ENCODE results near the gene BBLN.

BBLN gene

DNA sequence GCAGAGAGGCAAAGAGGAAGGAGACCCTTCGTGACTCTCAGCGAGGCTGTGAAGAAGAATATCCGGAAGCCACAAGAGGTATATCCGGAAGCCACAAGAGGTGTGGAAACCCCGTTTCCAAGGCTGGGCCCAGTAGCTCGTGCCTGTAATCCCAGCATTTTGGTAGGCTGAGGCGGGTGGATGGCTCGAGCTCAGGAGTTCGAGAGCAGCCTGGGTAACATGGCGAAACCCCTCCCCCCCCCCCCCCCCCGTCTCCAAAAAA lies 612 bp upstream of the BBLN start:
- Histone ChIP-seq H3K4me1 (ENCODE audit: control insufficient read depth, insufficient read depth, low read length) (peaks cover 12% of the 10 kb centered on the region), H3K9me3 (ENCODE audit: control insufficient read depth, insufficient read depth, low read length) (no peaks in the 10 kb centered on the region), H3K36me3 (ENCODE audit: control insufficient read depth, insufficient read depth, low read length) (peaks cover 26% of the 10 kb centered on the region), H3K4me3 (ENCODE audit: low read depth, low read length) (peak overlapping the region; percentile 70), H3K9ac (ENCODE audit: low read depth, low read length) (peak overlapping the region; percentile 90), H3K27ac (ENCODE audit: low read depth, low read length) (peak overlapping the region; percentile 84), H3K27me3 (ENCODE audit: control insufficient read depth, insufficient read depth, low read length) (no peaks in the 10 kb centered on the region)

DNA sequence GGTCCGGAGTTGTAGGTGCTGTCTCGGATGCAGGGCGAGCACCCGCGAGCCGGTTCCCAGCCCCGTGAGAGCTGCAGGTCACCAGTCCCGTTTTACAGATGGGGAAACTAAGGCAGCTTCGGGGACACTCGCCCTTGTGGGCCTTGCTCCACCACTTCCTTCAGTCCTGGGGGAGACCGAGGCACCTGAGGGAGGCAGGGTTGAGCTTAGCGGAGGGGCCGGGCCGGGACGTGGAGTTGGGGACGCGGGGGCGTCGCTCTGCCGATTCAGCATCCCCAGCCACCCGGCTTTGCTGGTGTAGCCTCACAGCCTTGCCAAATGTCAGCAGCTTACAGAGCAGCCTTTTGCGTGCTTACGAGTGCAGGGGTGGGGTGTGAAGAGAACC lies 530 bp downstream of the BBLN start:
- Histone ChIP-seq H3K4me3 (ENCODE audit: low read depth, low read length) (peak overlapping the region; percentile 94), H3K27me3 (ENCODE audit: control insufficient read depth, insufficient read depth, low read length) (no peaks in the 10 kb centered on the region), H3K4me1 (ENCODE audit: control insufficient read depth, insufficient read depth, low read length) (peaks cover 12% of the 10 kb centered on the region), H3K9me3 (ENCODE audit: control insufficient read depth, insufficient read depth, low read length) (no peaks in the 10 kb centered on the region), H3K9ac (ENCODE audit: low read depth, low read length) (peak overlapping the region; percentile 89), H3K27ac (ENCODE audit: low read depth, low read length) (peak overlapping the region; percentile 70), H3K36me3 (ENCODE audit: control insufficient read depth, insufficient read depth, low read length) (peaks cover 30% of the 10 kb centered on the region)

DNA sequence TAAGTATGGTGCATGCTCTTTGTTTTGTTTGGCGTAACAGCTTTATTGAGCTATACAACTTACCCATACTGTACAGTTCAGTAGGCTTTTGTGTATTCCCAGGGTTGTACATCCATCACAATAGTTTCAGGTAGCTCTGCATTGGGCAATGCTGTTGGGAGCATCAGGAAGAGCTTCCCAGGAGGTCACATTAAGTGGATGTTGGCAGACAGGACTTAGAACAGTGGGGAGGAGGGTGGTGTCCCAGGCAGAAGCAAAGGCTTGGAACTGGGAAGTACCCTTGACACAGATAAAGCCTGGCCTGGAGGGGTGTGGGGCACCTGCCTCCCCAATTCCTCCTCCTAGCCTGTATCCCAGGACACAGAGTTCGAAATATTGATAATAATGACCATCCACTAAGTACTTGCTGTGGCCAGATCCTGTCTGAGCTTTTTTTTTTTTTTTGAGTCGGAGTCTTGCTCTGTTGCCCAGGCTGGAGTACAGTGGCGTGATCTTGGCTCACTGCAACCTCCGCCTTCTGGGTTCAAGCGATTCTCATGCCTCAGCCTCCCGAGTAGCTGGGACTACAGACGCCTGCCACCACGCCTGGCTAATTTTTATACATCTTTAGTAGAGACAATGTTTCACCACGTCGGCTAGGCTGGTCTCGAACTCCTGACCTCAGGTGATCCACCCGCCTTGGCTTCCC lies 1.3 kb downstream of the BBLN start:
- Histone ChIP-seq H3K36me3 (ENCODE audit: control insufficient read depth, insufficient read depth, low read length) (peaks cover 36% of the 10 kb centered on the region), H3K9me3 (ENCODE audit: control insufficient read depth, insufficient read depth, low read length) (no peaks in the 10 kb centered on the region), H3K4me3 (ENCODE audit: low read depth, low read length) (peak overlapping the region; percentile 94), H3K4me1 (ENCODE audit: control insufficient read depth, insufficient read depth, low read length) (peaks cover 12% of the 10 kb centered on the region), H3K27me3 (ENCODE audit: control insufficient read depth, insufficient read depth, low read length) (no peaks in the 10 kb centered on the region), H3K27ac (ENCODE audit: low read depth, low read length) (no peak overlapping the region), H3K9ac (ENCODE audit: low read depth, low read length) (no peak overlapping the region)

DNA sequence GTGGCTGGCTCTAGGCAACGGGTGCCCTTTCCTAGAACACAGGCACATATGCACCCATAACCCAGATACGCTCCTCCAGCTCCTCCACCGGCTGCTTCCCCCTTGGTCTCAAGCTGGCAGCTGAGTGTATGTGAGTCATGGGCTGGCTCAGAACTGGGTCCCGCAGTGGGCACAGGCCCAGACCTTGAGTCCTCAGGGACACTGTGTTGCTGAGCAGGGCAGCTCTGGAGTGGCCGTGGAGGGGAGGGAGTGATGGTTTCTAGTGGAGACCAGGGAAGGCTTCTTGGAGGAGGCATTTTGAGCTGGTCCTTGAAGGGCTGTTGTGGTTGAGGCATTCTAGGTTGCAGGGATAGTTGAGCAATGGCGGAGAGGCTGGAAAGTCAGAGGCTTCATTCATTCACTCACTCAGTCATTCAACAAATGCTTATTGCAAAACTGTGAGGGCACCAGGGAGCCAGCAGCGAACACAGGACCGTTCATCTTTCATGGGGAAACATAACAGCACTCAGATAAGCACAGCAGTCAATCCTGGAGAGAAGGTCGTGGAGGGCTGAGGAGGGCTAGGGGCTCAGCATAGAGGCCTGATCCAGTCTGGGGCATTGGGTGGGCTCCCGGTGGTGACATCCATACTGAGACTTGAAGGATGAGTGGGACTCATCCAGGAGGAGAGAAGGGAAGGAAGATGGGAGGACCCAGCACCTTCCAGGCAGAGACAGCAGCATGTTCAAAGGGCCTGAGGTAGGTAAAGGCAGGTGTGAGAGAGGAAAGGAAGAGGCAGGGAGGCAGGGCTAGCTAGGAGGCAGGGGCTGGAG lies 2.4 kb downstream of the BBLN start:
- no peak overlapping the region for H3K4me3 ChIP-seq (ENCODE audit: low read depth, low read length)
- H3K4me1 ChIP-seq (ENCODE audit: control insufficient read depth, insufficient read depth, low read length) = peaks cover 12% of the 10 kb centered on the region
- H3K27ac ChIP-seq (ENCODE audit: low read depth, low read length) = no peak overlapping the region
- no peak overlapping the region for H3K9ac ChIP-seq (ENCODE audit: low read depth, low read length)
- H3K36me3 ChIP-seq (ENCODE audit: control insufficient read depth, insufficient read depth, low read length) = peaks cover 47% of the 10 kb centered on the region
- no peaks in the 10 kb centered on the region for H3K27me3 ChIP-seq (ENCODE audit: control insufficient read depth, insufficient read depth, low read length)
- no peaks in the 10 kb centered on the region for H3K9me3 ChIP-seq (ENCODE audit: control insufficient read depth, insufficient read depth, low read length)

DNA sequence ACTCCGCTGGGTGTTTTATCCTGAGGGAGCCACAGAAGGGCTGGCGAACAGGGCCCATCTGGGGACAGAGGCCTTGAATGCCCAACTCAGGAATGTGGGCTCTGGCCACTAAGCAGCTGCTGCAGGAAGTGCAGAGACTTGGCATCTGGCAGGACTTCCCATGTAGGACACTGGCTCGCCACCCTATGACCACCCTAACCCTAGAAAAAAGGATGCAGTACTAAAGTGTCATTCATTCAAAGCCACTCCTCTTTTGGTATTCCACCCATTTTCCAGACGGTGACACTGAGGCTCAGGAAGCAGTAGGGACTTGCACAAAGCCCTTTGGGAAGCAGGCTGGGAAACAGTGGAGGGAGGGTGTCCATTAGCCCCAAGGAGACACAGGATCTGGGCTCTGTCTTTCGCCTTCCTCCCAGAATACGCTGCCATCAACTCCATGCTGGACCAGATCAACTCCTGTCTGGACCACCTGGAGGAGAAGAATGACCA lies 3.0 kb downstream of the BBLN start:
- peaks cover 53% of the 10 kb centered on the region for H3K36me3 ChIP-seq (ENCODE audit: control insufficient read depth, insufficient read depth, low read length)
- H3K27ac ChIP-seq (ENCODE audit: low read depth, low read length) = no peak overlapping the region
- H3K27me3 ChIP-seq (ENCODE audit: control insufficient read depth, insufficient read depth, low read length) = no peaks in the 10 kb centered on the region
- H3K4me3 ChIP-seq (ENCODE audit: low read depth, low read length) = no peak overlapping the region
- H3K9me3 ChIP-seq (ENCODE audit: control insufficient read depth, insufficient read depth, low read length) = no peaks in the 10 kb centered on the region
- peaks cover 12% of the 10 kb centered on the region for H3K4me1 ChIP-seq (ENCODE audit: control insufficient read depth, insufficient read depth, low read length)
- H3K9ac ChIP-seq (ENCODE audit: low read depth, low read length) = no peak overlapping the region

DNA sequence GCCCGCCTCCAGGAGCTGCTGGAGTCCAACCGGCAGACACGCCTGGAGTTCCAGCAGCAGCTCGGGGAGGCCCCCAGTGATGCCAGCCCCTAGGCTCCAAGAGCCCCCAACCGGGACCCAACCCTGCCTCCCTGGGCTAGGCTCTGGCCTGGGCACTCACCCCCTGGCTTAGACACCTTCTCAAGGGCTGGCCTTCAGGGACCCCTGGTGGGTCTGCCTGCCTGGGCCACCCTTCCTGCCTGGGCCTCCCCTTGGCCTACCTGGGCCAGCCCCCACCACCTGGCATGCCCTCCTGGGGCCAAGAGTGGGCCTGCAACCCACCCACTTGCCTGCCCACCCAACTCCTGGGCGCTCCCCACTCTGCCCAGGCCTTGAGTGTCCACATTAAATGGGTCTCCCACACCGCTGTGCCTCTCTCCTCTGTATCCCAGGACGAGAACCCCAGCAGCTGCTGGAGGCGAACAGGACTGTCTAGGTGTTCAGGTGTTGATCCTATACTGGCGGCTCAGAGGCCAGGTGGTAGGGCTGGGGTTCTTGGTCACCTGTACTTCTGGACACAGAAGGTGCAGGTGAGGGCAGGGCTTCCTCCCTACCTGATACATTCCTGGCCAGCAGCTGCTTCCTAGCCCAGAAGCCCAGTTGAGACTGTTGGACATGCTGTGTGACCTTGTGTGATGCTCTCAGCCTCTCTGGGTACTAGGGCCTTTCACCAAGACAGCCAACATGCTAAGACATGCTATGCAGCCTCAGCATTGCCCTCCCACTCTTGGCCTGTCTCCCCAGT lies 3.6 kb downstream of the BBLN start:
- Histone ChIP-seq H3K27ac (ENCODE audit: low read depth, low read length) (no peak overlapping the region), H3K36me3 (ENCODE audit: control insufficient read depth, insufficient read depth, low read length) (peaks cover 57% of the 10 kb centered on the region), H3K4me1 (ENCODE audit: control insufficient read depth, insufficient read depth, low read length) (peaks cover 12% of the 10 kb centered on the region), H3K9ac (ENCODE audit: low read depth, low read length) (no peak overlapping the region), H3K4me3 (ENCODE audit: low read depth, low read length) (no peak overlapping the region), H3K27me3 (ENCODE audit: control insufficient read depth, insufficient read depth, low read length) (no peaks in the 10 kb centered on the region), H3K9me3 (ENCODE audit: control insufficient read depth, insufficient read depth, low read length) (no peaks in the 10 kb centered on the region)

DNA sequence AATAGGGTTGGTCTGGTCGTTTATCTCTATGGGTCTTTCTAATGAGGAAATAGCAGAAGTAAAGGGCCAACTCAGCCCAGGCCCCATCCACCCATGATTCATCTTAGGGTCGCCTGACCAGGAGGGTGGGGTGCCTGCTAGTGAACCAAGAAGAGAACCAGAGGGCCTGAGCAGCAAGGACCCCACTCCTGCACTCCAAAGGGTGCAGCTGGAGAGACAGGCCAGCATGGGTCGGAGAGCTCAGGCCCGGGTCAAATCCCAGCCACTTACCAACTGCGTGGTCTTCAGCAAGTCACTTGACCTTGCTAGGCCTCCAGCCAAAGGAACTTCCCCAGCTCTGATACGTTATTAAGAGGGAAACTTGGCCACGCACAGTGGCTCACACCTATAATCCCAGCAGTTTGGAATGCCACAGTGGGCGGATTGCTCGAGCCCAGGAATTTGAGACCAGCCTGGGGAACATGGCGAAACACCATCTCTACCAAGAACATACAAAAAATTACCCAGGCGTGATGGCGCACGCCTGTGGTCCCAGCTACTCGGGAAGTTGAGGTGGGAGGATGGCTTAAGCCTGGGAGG lies 4.3 kb downstream of the BBLN start:
- Histone ChIP-seq H3K27me3 (ENCODE audit: control insufficient read depth, insufficient read depth, low read length) (no peaks in the 10 kb centered on the region), H3K27ac (ENCODE audit: low read depth, low read length) (no peak overlapping the region), H3K4me1 (ENCODE audit: control insufficient read depth, insufficient read depth, low read length) (peaks cover 9% of the 10 kb centered on the region), H3K9ac (ENCODE audit: low read depth, low read length) (no peak overlapping the region), H3K9me3 (ENCODE audit: control insufficient read depth, insufficient read depth, low read length) (no peaks in the 10 kb centered on the region), H3K36me3 (ENCODE audit: control insufficient read depth, insufficient read depth, low read length) (peaks cover 64% of the 10 kb centered on the region), H3K4me3 (ENCODE audit: low read depth, low read length) (no peak overlapping the region)

DNA sequence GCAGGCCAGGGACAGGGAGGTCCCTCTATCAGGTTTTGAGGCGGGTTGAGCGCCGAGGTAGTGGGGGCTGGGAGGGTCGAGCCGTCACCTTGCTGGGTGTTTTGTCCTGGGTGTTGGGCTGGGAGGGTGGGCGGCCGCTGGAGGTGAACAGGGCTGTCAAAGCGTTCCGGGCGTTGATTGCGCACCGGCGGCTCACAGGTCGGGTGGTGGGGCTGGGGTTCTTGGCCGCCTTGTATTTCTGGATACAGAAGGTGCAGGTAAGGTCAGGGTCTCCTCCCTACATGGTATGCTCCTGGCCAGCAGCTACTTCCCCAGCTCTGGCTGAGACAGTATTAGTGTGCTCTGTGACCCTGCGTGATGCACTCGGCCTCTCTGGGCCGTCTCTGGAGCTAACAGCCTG lies 6.1 kb downstream of the BBLN start:
- Histone ChIP-seq H3K9ac (ENCODE audit: low read depth, low read length) (no peak overlapping the region), H3K9me3 (ENCODE audit: control insufficient read depth, insufficient read depth, low read length) (no peaks in the 10 kb centered on the region), H3K36me3 (ENCODE audit: control insufficient read depth, insufficient read depth, low read length) (peaks cover 73% of the 10 kb centered on the region), H3K4me1 (ENCODE audit: control insufficient read depth, insufficient read depth, low read length) (0 out of 2 replicates have a peak, but pooled peaks cover under 1% of the 10 kb centered on the region), H3K27ac (ENCODE audit: low read depth, low read length) (no peak overlapping the region), H3K4me3 (ENCODE audit: low read depth, low read length) (no peak overlapping the region), H3K27me3 (ENCODE audit: control insufficient read depth, insufficient read depth, low read length) (no peaks in the 10 kb centered on the region)

DNA sequence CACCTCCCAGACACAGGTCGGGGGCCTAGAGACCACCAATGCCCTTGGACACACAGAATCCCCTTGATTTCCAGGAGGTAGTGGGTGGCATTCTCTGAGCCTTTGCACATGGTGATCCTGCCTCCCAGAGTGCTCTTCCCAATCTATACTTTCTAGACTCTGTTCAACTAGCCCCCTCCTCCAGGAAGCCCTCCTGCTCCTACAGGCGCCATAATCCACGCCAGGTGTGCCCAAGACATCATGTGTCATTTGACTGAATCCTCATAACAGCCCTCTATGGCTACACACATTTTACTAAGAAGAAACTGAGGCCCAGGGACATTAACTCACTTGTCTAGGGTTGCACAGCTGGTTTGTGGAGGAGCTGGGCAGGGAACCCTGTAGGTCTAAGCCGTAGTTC lies 7.1 kb downstream of the BBLN start:
- Histone ChIP-seq H3K36me3 (ENCODE audit: control insufficient read depth, insufficient read depth, low read length) (peaks cover 69% of the 10 kb centered on the region), H3K4me1 (ENCODE audit: control insufficient read depth, insufficient read depth, low read length) (no peaks in the 10 kb centered on the region), H3K9me3 (ENCODE audit: control insufficient read depth, insufficient read depth, low read length) (no peaks in the 10 kb centered on the region), H3K4me3 (ENCODE audit: low read depth, low read length) (no peak overlapping the region), H3K9ac (ENCODE audit: low read depth, low read length) (no peak overlapping the region), H3K27me3 (ENCODE audit: control insufficient read depth, insufficient read depth, low read length) (no peaks in the 10 kb centered on the region), H3K27ac (ENCODE audit: low read depth, low read length) (no peak overlapping the region)

DNA sequence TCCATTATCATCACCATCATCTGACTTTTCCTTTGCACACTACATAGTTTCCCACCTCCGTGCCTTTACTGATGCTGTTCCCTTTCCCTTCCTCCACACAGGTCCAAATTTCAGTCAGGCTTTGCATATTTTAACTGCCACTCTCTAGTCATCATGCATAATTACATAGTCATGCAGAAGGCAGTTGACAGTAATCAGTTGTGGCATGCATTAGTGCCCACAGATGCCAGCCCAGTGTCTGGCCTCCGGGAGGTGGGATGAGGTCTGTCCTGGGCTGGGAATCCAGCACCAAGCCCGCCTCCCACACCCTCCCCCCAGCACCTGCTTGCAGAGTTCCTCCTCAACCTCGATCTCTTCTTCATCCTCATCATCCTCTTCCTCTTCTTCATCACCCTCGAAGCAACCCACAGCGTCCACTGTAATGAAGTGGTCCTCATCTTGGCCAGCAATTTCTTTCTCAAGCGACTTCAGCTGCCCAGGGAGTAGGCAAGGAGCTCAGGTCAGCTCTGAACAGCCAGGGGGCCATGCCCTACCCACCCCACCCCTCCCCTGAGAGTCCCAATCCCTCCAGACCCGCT lies 8.8 kb downstream of the BBLN start:
- H3K4me1 ChIP-seq (ENCODE audit: control insufficient read depth, insufficient read depth, low read length) = no peaks in the 10 kb centered on the region
- peaks cover 54% of the 10 kb centered on the region for H3K36me3 ChIP-seq (ENCODE audit: control insufficient read depth, insufficient read depth, low read length)

More for the DNA sequence above, 8.8 kb downstream of the BBLN start:
- no peaks in the 10 kb centered on the region for H3K9me3 ChIP-seq (ENCODE audit: control insufficient read depth, insufficient read depth, low read length)
- H3K4me3 ChIP-seq (ENCODE audit: low read depth, low read length) = no peak overlapping the region
- no peak overlapping the region for H3K27ac ChIP-seq (ENCODE audit: low read depth, low read length)
- no peaks in the 10 kb centered on the region for H3K27me3 ChIP-seq (ENCODE audit: control insufficient read depth, insufficient read depth, low read length)
- H3K9ac ChIP-seq (ENCODE audit: low read depth, low read length) = no peak overlapping the region
